Bronchial epithelial cell (primary cell): ENCODE results near the gene LAIR2. TPM values are rescaled to one million over a fixed set of nuclear protein-coding genes. Genes with fewer than 3 reads are reported as not detected.

ENCODE experiments used
- DNase-seq: peaks from one replicate; pipeline ENCODE4 v3.0.0-alpha.2; 2010; ENCODE audit warnings: low read depth
- FAIRE-seq: peaks from 2 replicates; lab custom pipeline; 2011; peaks lifted over from hg19 to GRCh38; lab: Jason Lieb, UNC
- H3K27me3 ChIP-seq: 2 replicates; pipeline ENCODE4 v1.5.1; 2011; ENCODE audit warnings: low read length; ENCODE audit not compliant: control insufficient read depth, insufficient read depth
- H3K36me3 ChIP-seq: 2 replicates; pipeline ENCODE4 v1.5.1; 2011; ENCODE audit warnings: low read length; ENCODE audit not compliant: control insufficient read depth, insufficient read depth
- H3K4me3 ChIP-seq: 2 replicates; pipeline ENCODE4 v1.5.1; 2011; ENCODE audit warnings: mild to moderate bottlenecking, low read depth, low read length, control low read depth
- CTCF ChIP-seq: IDR thresholded peaks from 2 replicates; pipeline ENCODE4 v1.5.1; 2011; ENCODE audit warnings: mild to moderate bottlenecking, moderate library complexity, low read length, control low read depth, inconsistent platforms; ENCODE audit not compliant: insufficient read depth, severe bottlenecking
- total RNA-seq: library from RNA; depleted of rRNA; stranded (reverse); fragments of >200 nt; gene quantifications from 2 replicates; pipeline ENCODE4 v1.2.1, GENCODE V29; 2014

Gene LAIR2
- total RNA-seq = not detected in 2 replicates

- TF ChIP-seq CTCF = no peak
- no peaks in the 10 kb centered on the region for H3K36me3 ChIP-seq
- FAIRE-seq (no peak), DNase-seq (no peak)
- no peaks in the 10 kb centered on the region for H3K27me3 ChIP-seq
- no peak within 1 kb of the TSS for H3K4me3 ChIP-seq
Observed at GRCh38 chr19:54502518-54503048, at the start of gene LAIR2. LAIR2 (plus strand) TSS chr19:54502831; CDS start chr19:54502919, 88 bp downstream.

- no peak overlapping the region for H3K4me3 ChIP-seq
- DNase-seq = no peak
- FAIRE-seq = peak; percentile 84
- peaks cover 51% of the 10 kb centered on the region for H3K36me3 ChIP-seq
- no peak for TF ChIP-seq CTCF
- H3K27me3 ChIP-seq = no peaks in the 10 kb centered on the region
Observed at GRCh38 chr19:54453921-54454780, 48.5 kb upstream of the LAIR2 start.

DNA sequence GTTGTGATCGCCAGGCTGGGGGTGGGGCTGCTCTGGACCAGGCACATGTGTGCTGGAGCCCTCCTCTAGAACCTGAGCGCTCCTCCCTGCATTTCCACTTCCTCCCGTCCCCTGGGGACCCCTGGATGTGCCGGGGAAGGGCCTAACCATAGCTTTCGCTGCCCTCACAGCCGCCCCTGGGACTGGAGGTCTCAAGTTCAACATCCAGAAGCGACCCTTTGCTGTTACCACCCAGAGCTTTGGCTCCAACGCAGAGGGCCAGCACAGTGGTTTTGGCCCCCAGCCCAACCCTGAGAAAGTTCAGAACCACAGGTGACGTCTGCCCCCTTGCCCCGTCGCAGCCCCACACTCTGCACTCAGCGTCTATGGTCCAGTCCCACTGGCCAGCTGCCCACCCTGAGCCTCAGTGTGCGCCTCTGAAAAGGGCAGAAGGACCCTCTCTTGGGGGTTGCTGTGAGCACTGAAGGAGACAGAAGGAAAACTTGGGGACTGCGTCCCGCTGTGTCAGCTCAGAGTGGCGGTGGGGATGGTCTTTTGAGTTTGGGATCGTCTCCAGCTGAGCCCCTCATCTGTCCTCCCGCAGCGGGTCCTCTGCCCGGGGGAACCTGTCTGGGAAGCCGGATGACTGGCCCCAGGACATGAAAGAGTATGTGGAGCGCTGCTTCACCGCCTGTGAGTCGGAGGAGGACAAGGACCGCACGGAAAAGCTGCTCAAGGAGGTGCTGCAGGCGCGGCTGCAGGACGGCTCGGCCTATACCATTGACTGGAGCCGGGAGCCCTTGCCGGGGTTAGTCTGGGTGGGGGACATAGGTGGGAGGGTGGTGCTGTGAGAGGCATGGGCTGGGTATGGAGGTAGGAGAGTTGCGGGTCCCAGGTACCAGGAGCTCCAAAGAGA, 47.6 kb upstream of the LAIR2 start:
- H3K27me3 ChIP-seq = no peaks in the 10 kb centered on the region
- no peak for TF ChIP-seq CTCF
- no peak overlapping the region for H3K4me3 ChIP-seq
- peaks cover 54% of the 10 kb centered on the region for H3K36me3 ChIP-seq
- no peak for DNase-seq
- no peak for FAIRE-seq

DNA sequence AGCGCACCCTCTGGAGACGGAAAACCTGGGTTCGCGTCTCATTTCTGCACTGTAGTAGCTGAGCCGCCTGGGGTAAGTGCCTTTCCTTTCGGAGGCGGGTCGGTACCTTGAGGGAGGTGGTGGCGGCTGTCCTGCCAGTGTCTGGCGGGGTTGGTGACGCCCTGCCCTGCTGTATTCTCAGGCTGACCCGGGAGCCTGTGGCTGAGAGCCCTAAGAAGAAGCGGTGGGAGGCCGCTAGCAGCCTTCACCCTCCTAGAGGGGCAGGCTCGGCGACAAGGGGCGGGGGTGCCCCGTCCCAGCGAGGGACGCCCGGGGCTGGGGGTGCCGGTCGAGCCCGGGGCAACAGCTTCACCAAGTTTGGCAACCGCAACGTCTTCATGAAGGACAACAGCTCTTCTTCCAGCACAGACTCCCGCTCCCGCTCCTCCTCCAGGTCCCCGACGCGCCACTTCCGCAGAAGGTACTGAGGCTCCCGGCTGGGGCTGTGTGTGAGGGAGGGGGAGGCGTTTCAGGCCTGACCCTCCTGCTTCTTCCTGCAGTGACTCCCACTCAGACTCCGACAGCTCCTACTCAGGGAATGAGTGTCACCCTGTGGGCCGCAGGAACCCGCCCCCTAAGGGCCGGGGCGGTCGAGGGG, 46.7 kb upstream of the LAIR2 start:
- DNase-seq = no peak
- no peaks in the 10 kb centered on the region for H3K27me3 ChIP-seq
- peaks cover 54% of the 10 kb centered on the region for H3K36me3 ChIP-seq
- no peak overlapping the region for H3K4me3 ChIP-seq
- no peak for FAIRE-seq
- no peak for TF ChIP-seq CTCF
